HepG2 (cell line): ENCODE data around the gene THADA. TPM values are rescaled to one million over a fixed set of nuclear protein-coding genes. Genes with fewer than 3 reads are reported as not detected.
A peak's percentile ranks its signal among the peaks of the same experiment; 100 is the strongest.

Experiments
- AHR ChIP-seq: IDR thresholded peaks from 2 replicates; pipeline ENCODE4 v1.6.1; 2018; ENCODE audit warnings: missing genetic modification reagents, missing compliant biosample characterization
- CHD4 ChIP-seq: fragments of 200-600 bp; sonication (generic); IDR thresholded peaks from 2 replicates; pipeline ENCODE4 v1.7.0; 2017; ENCODE audit warnings: mild to moderate bottlenecking, low read length, borderline replicate concordance
- FOXO1 ChIP-seq: sonication (generic); formaldehyde crosslinking; IDR thresholded peaks from 2 replicates; pipeline ENCODE4 v1.4.0; 2020; ENCODE audit warnings: missing genetic modification reagents
- HMG20A ChIP-seq: IDR thresholded peaks from 2 replicates; pipeline ENCODE4 v1.6.1; 2016; ENCODE audit warnings: borderline replicate concordance
- KAT7 ChIP-seq: IDR thresholded peaks from 2 replicates; pipeline ENCODE4 v1.6.1; 2018; ENCODE audit warnings: borderline replicate concordance, missing compliant biosample characterization
- NFATC3 ChIP-seq: sonication (generic); formaldehyde crosslinking; IDR thresholded peaks from 2 replicates; pipeline ENCODE4 v1.5.1; 2020; ENCODE audit warnings: mild to moderate bottlenecking, missing genetic modification reagents
- PHF20 ChIP-seq: sonication (generic); formaldehyde crosslinking; IDR thresholded peaks from 2 replicates; pipeline ENCODE4 v1.5.0; 2020; ENCODE audit warnings: mild to moderate bottlenecking, missing genetic modification reagents
- SPEN ChIP-seq: sonication (generic); formaldehyde crosslinking; IDR thresholded peaks from 2 replicates; pipeline ENCODE4 v1.5.1; 2020; ENCODE audit warnings: low read depth, mild to moderate bottlenecking, missing genetic modification reagents
- XRCC5 ChIP-seq: fragments of 200-400 bp; formaldehyde crosslinking; optimal IDR thresholded peaks from 2 replicates; pipeline ENCODE3; 2017; ENCODE audit warnings: mild to moderate bottlenecking, low read length
- polyA plus RNA-seq, 8 experiments: library from polyadenylated mRNA; depleted of rRNA in 3 of 8; stranded (reverse) in 7 of 8; unstranded in 1 of 8; fragments of >200 nt; fragmentation: Illumina TruSeq in 4 of 8; extraction: Trizol in 4 of 8; gene quantifications; 2 replicates each; pipeline versions ENCODE4 v1.2.1 to v1.2.3, GENCODE V29; 2011 to 2016; ENCODE audit warnings: low read depth in 4 of 8, missing spikeins in 1 of 8, mixed read lengths in 1 of 8; ENCODE audit not compliant: insufficient read depth in 1 of 8
- total RNA-seq, 5 experiments: library from RNA; depleted of rRNA; stranded (reverse); fragments of >200 nt; fragmentation: Illumina TruSeq; extraction: Trizol; gene quantifications; 2 replicates each; pipeline ENCODE4 v1.2.3, GENCODE V29; 2016; ENCODE audit warnings: low read depth in 1 of 5
- TF ChIP-seq, protein P1 (sequence below): sonication (generic); formaldehyde crosslinking; IDR thresholded peaks from one replicate; pipeline ENCODE4 v1.5.1; 2020; ENCODE audit warnings: mild to moderate bottlenecking, missing genetic modification reagents; ENCODE audit errors: not compliant biosample characterization
- TF ChIP-seq, protein P2 (sequence below): sonication (generic); formaldehyde crosslinking; IDR thresholded peaks from 2 replicates; pipeline ENCODE4; 2020; ENCODE audit warnings: missing genetic modification reagents, mild to moderate bottlenecking, borderline replicate concordance
- TF ChIP-seq, protein P3 (sequence below): sonication (generic); formaldehyde crosslinking; IDR thresholded peaks from 2 replicates; pipeline ENCODE4 v1.4.0; 2020; ENCODE audit warnings: missing genetic modification reagents
- TF ChIP-seq, protein P4 (sequence below): sonication (generic); formaldehyde crosslinking; IDR thresholded peaks from 2 replicates; pipeline ENCODE4 v1.4.0; 2020; ENCODE audit warnings: missing genetic modification reagents

Gene THADA
- total and polyA plus RNA-seq, 2 of the 13 experiments (the other 11 are each of a cell fraction or from before 2014, with no cell fraction given): 12.7 to 21.7 TPM

DNA sequence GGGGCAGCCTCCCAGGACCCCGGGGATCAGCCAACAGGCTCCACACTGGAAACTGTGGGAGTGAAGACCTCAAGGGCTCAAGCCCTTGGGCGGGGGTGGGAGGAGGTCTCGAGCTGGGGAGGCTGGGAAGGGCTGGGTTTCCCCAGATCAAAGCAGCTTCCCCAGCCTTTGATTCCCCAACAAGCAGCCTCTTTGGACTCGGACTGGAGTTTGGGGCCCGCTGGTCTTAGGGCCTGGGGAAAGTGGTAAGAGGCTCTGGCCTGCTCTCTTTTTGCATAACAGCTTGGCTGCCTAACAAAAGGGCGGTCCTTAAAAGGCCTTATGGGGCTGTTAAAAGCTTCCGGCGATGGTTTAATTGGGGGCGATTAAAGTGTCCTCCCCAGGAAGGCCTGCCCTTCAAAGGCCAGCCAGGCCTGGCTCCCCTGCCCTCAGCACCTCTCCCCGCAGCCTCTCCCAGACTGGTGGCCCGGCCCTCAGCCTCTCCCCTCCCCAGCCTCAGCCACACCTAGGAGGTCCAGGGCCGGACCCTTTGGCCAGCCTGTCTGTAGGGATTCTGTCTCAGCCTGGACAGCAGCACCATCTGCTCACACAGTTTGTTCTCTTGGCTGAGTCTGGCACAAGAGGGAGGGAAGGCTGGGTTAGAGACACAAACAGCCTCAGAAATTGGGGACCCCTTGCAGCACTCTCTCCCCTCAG lies 409.0 kb downstream of the THADA start (continued):
- TF ChIP-seq, protein P1, sequence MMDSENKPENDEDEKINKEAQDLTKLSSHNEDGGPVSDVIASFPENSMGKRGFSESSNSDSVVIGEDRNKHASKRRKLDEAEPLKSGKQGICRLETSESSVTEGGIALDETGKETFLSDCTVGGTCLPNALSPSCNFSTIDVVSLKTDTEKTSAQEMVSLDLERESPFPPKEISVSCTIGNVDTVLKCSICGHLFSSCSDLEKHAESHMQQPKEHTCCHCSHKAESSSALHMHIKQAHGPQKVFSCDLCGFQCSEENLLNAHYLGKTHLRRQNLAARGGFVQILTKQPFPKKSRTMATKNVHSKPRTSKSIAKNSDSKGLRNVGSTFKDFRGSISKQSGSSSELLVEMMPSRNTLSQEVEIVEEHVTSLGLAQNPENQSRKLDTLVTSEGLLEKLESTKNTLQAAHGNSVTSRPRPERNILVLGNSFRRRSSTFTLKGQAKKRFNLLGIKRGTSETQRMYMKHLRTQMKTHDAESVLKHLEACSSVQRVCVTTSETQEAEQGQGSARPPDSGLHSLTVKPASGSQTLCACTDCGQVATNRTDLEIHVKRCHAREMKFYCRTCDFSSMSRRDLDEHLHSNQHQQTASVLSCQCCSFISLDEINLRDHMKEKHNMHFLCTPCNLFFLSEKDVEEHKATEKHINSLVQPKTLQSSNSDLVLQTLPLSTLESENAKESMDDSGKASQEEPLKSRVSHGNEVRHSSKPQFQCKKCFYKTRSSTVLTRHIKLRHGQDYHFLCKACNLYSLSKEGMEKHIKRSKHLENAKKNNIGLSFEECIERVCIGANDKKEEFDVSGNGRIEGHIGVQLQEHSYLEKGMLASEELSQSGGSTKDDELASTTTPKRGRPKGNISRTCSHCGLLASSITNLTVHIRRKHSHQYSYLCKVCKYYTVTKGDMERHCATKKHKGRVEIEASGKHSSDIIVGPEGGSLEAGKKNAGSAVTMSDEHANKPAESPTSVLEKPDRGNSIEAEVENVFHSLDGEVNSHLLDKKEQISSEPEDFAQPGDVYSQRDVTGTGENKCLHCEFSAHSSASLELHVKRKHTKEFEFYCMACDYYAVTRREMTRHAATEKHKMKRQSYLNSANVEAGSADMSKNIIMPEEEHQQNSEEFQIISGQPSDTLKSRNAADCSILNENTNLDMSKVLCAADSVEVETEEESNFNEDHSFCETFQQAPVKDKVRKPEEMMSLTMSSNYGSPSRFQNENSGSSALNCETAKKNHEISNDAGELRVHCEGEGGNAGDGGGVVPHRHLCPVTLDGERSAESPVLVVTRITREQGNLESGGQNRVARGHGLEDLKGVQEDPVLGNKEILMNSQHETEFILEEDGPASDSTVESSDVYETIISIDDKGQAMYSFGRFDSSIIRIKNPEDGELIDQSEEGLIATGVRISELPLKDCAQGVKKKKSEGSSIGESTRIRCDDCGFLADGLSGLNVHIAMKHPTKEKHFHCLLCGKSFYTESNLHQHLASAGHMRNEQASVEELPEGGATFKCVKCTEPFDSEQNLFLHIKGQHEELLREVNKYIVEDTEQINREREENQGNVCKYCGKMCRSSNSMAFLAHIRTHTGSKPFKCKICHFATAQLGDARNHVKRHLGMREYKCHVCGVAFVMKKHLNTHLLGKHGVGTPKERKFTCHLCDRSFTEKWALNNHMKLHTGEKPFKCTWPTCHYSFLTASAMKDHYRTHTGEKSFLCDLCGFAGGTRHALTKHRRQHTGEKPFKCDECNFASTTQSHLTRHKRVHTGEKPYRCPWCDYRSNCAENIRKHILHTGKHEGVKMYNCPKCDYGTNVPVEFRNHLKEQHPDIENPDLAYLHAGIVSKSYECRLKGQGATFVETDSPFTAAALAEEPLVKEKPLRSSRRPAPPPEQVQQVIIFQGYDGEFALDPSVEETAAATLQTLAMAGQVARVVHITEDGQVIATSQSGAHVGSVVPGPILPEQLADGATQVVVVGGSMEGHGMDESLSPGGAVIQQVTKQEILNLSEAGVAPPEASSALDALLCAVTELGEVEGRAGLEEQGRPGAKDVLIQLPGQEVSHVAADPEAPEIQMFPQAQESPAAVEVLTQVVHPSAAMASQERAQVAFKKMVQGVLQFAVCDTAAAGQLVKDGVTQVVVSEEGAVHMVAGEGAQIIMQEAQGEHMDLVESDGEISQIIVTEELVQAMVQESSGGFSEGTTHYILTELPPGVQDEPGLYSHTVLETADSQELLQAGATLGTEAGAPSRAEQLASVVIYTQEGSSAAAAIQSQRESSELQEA (CRISPR knock-in tag): no peak
- TF ChIP-seq, protein P2, sequence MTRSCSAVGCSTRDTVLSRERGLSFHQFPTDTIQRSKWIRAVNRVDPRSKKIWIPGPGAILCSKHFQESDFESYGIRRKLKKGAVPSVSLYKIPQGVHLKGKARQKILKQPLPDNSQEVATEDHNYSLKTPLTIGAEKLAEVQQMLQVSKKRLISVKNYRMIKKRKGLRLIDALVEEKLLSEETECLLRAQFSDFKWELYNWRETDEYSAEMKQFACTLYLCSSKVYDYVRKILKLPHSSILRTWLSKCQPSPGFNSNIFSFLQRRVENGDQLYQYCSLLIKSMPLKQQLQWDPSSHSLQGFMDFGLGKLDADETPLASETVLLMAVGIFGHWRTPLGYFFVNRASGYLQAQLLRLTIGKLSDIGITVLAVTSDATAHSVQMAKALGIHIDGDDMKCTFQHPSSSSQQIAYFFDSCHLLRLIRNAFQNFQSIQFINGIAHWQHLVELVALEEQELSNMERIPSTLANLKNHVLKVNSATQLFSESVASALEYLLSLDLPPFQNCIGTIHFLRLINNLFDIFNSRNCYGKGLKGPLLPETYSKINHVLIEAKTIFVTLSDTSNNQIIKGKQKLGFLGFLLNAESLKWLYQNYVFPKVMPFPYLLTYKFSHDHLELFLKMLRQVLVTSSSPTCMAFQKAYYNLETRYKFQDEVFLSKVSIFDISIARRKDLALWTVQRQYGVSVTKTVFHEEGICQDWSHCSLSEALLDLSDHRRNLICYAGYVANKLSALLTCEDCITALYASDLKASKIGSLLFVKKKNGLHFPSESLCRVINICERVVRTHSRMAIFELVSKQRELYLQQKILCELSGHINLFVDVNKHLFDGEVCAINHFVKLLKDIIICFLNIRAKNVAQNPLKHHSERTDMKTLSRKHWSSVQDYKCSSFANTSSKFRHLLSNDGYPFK (CRISPR knock-in tag): peak; percentile 20; the same call in 1 of the 2 replicates
- TF ChIP-seq XRCC5 (no peak), CHD4 (no peak), PHF20 (CRISPR knock-in tag) (no peak), KAT7 (CRISPR knock-in tag) (no peak), AHR (CRISPR knock-in tag) (no peak), SPEN (CRISPR knock-in tag) (peak; percentile 72), HMG20A (CRISPR knock-in tag) (peak; percentile 55; the same call in 1 of the 2 replicates), NFATC3 (0 out of 2 replicates have a peak, but pooled peaks have one; percentile 57), FOXO1 (CRISPR knock-in tag) (no peak)
- TF ChIP-seq, protein P3, sequence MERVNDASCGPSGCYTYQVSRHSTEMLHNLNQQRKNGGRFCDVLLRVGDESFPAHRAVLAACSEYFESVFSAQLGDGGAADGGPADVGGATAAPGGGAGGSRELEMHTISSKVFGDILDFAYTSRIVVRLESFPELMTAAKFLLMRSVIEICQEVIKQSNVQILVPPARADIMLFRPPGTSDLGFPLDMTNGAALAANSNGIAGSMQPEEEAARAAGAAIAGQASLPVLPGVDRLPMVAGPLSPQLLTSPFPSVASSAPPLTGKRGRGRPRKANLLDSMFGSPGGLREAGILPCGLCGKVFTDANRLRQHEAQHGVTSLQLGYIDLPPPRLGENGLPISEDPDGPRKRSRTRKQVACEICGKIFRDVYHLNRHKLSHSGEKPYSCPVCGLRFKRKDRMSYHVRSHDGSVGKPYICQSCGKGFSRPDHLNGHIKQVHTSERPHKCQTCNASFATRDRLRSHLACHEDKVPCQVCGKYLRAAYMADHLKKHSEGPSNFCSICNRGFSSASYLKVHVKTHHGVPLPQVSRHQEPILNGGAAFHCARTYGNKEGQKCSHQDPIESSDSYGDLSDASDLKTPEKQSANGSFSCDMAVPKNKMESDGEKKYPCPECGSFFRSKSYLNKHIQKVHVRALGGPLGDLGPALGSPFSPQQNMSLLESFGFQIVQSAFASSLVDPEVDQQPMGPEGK (CRISPR knock-in tag): peak; percentile 91
- TF ChIP-seq, protein P4, sequence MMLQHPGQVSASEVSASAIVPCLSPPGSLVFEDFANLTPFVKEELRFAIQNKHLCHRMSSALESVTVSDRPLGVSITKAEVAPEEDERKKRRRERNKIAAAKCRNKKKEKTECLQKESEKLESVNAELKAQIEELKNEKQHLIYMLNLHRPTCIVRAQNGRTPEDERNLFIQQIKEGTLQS (CRISPR knock-in tag): no peak
